MM.1S (cell line): ENCODE measurements around the gene MOGAT3.

ENCODE experiments used
- EZH2 ChIP-seq: fragments of 300-600 bp; sonication (generic); optimal IDR thresholded peaks from 2 replicates; pipeline ENCODE3; 2017; ENCODE audit warnings: low read depth, mild to moderate bottlenecking, antibody characterized with exemption, low read length, mixed read lengths
- EZH2phosphoT487 ChIP-seq: fragments of 300-600 bp; sonication (generic); IDR thresholded peaks from 2 replicates; pipeline ENCODE4 v1.6.1; 2018; ENCODE audit warnings: antibody characterized with exemption, low read length
- TF ChIP-seq, protein P1 (sequence below): fragments of 300-600 bp; sonication (generic); IDR thresholded peaks from 2 replicates; pipeline ENCODE4 v1.5.1; 2016; ENCODE audit warnings: antibody characterized with exemption, low read length, mixed read lengths

DNA sequence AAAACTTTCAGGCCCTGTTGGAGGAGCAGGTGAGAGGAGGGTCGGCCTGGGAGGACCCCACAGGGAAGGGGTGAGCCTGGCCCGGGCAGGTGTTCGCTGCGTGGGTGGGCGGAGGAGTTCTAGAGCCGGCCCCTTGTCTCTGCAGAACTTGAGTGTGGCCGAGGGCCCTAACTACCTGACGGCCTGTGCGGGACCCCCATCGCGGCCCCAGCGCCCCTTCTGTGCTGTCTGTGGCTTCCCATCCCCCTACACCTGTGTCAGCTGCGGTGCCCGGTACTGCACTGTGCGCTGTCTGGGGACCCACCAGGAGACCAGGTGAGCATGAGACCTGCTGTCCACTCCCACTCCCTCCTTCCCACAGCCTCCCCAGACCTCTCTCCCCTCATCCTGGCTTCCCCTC lies 22.7 kb upstream of the MOGAT3 start:
- TF ChIP-seq, protein P1, sequence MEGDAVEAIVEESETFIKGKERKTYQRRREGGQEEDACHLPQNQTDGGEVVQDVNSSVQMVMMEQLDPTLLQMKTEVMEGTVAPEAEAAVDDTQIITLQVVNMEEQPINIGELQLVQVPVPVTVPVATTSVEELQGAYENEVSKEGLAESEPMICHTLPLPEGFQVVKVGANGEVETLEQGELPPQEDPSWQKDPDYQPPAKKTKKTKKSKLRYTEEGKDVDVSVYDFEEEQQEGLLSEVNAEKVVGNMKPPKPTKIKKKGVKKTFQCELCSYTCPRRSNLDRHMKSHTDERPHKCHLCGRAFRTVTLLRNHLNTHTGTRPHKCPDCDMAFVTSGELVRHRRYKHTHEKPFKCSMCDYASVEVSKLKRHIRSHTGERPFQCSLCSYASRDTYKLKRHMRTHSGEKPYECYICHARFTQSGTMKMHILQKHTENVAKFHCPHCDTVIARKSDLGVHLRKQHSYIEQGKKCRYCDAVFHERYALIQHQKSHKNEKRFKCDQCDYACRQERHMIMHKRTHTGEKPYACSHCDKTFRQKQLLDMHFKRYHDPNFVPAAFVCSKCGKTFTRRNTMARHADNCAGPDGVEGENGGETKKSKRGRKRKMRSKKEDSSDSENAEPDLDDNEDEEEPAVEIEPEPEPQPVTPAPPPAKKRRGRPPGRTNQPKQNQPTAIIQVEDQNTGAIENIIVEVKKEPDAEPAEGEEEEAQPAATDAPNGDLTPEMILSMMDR = no peak
- TF ChIP-seq EZH2 = no peak
- TF ChIP-seq EZH2phosphoT487 = no peak
